ENCODE data around the gene GPR63. TPM values are rescaled to one million over a fixed set of nuclear protein-coding genes. Genes with fewer than 3 reads are reported as not detected.
A peak's percentile ranks its signal among the peaks of the same experiment; 100 is the strongest.

The GPR63 gene
- total and polyA plus RNA-seq, 2 of the 4 experiments (the other 2 are of a cell fraction) = 0.36 to 0.44 TPM

- no peak overlapping the region for H3K4me3 ChIP-seq (ENCODE audit: insufficient read depth, low read depth, low read length)
- H2BK20ac ChIP-seq (ENCODE audit: low read depth, low read length) = peak overlapping the region; percentile 91
- peaks cover 5% of the 10 kb centered on the region; the same call in 1 of the 2 replicates for H3K9me1 ChIP-seq (ENCODE audit: insufficient read depth, low read length)
- peak overlapping the region; percentile 22; the same call in 1 of the 2 replicates for H3K4me2 ChIP-seq (ENCODE audit: low read depth, low read length)
- peaks cover 0 to 10% of the 10 kb centered on the region in 2 experiments; a peak in 2 of 4 replicates for H3K79me1 ChIP-seq (ENCODE audit: low read depth in 1 of 2, low read length in 2 of 2)
- CTCF ChIA-PET = no interaction called here
- BruUV-seq (replicated peaks) = no TSS peak
- no CpG with 5 or more reads among the region's 5 CpGs for WGBS, 2 experiments (ENCODE audit: extremely low coverage in 2 of 2, insufficient read length in 1 of 2)
- H3K9me3 ChIP-seq (ENCODE audit: control insufficient read depth, insufficient read depth, low read length) = no peaks in the 10 kb centered on the region
- H2BK15ac ChIP-seq (ENCODE audit: low read depth, low read length) = no peak overlapping the region
- H3K27ac ChIP-seq (ENCODE audit: insufficient read depth, low read length) = no peak overlapping the region
- TF ChIP-seq MXI1 (IDR thresholded peaks at IDR 0.05; ENCODE audit: borderline replicate concordance, low read depth, low read length) = no peak
- TF ChIP-seq NFE2L2 (IDR thresholded peaks at IDR 0.05; ENCODE audit: low read depth, low read length) = no peak
- no peak for TF ChIP-seq RFX5 (IDR thresholded peaks at IDR 0.05; ENCODE audit: low read depth, low read length)
- no peak for TF ChIP-seq MAFK (IDR thresholded peaks at IDR 0.05; ENCODE audit: low read depth, low read length)
- TF ChIP-seq BHLHE40 (IDR thresholded peaks at IDR 0.05; ENCODE audit: low read depth, low read length) = no peak
- TF ChIP-seq USF2 (IDR thresholded peaks at IDR 0.05; ENCODE audit: low read depth, low read length) = no peak
- no peak for TF ChIP-seq FOS (IDR thresholded peaks at IDR 0.05; ENCODE audit: low read depth, low read length)
- TF ChIP-seq CEBPB (IDR thresholded peaks at IDR 0.05; ENCODE audit: low read depth, low read length) = no peak
- TF ChIP-seq ELK1 (IDR thresholded peaks at IDR 0.05; ENCODE audit: borderline replicate concordance, low read depth, low read length) = no peak
- no peaks in the 10 kb centered on the region for H3K36me3 ChIP-seq (ENCODE audit: control insufficient read depth, insufficient read depth, low read length)
- no peaks in the 10 kb centered on the region for H4K20me1 ChIP-seq (ENCODE audit: insufficient read depth, low read length)
- no peaks in the 10 kb centered on the region for H3K27me3 ChIP-seq (ENCODE audit: control insufficient read depth, insufficient read depth, low read length)
- H2BK120ac ChIP-seq (ENCODE audit: low read depth, low read length) = peak overlapping the region; percentile 56
- in situ Hi-C loops (cut with MboI; ENCODE audit: low sequenced_read_pairs) (no loop called here), intact Hi-C loops (cut with micrococcal nuclease) (loop anchor here (5.0 kb wide), 1 partner anchor 86 kb away; the partner anchor contains the start of gene NDUFAF4), dilution Hi-C loops (cut with HindIII; ENCODE audit: low sequenced_read_pairs, unreplicated experiment) (no loop called here)
- POLR2A ChIA-PET (ENCODE audit: unreplicated experiment) = no interaction called here
- H3K18ac ChIP-seq (ENCODE audit: low read depth, low read length) = peak overlapping the region; percentile 89
- no peak overlapping the region for H2AFZ ChIP-seq (replicated peaks; ENCODE audit: low read length, poor library complexity)
- peak overlapping the region; percentile 45 for H2BK5ac ChIP-seq (ENCODE audit: low read depth, low read length, poor library complexity, severe bottlenecking)
- no peak overlapping the region for H3K56ac ChIP-seq (ENCODE audit: extremely low read depth, insufficient read depth, low read length)
- H2AK9ac ChIP-seq (replicated peaks; ENCODE audit: low read depth, low read length, poor library complexity) = no peak overlapping the region
- 0 out of 2 replicates have a peak overlapping the region, but pooled peaks have one; percentile 16 for H3K23ac ChIP-seq (ENCODE audit: low read depth, low read length)
- peak overlapping the region in 1 of 2 experiments; percentile 51; a peak in 2 of 4 replicates for H4K8ac ChIP-seq (ENCODE audit: low read depth in 2 of 2, low read length in 2 of 2)
- peak overlapping the region; percentile 52 for H3K14ac ChIP-seq (replicated peaks; ENCODE audit: low read depth, low read length)
- no peak for DNase-seq
- peak overlapping the region; percentile 64 for H3K4ac ChIP-seq (ENCODE audit: low read depth, low read length)
- H4K5ac ChIP-seq (ENCODE audit: low read depth, low read length) = peak overlapping the region; percentile 79; the same call in 1 of the 2 replicates
- peaks cover 9% of the 10 kb centered on the region; the same call in 1 of the 2 replicates for H3K4me1 ChIP-seq (ENCODE audit: control insufficient read depth, insufficient read depth, low read length)
- H4K91ac ChIP-seq (ENCODE audit: insufficient read depth, low read depth, low read length) = peak overlapping the region; percentile 24
- H3K9ac ChIP-seq (ENCODE audit: low read depth, low read length) = no peak overlapping the region
- no peak for ATAC-seq (ENCODE audit: low read depth)
- H2AK5ac ChIP-seq (ENCODE audit: low read depth, low read length) = no peak overlapping the region
These were observed 26.1 kb downstream of the GPR63 start for GRCh38 chr6:96811136-96811535.
